HepG2 (cell line): ENCODE measurements around the gene COQ4. TPM values are rescaled to one million over a fixed set of nuclear protein-coding genes. Genes with fewer than 3 reads are reported as not detected.

Experiments
- CREM ChIP-seq, 2 experiments: sonication (generic) in 1 of 2; formaldehyde crosslinking in 1 of 2; IDR thresholded peaks; 2 replicates each; pipeline versions ENCODE4 v1.4.0 to v1.6.1; 2016 to 2020; ENCODE audit warnings: antibody characterized with exemption in 1 of 2, mild to moderate bottlenecking in 1 of 2, missing genetic modification reagents in 1 of 2
- HNRNPK ChIP-seq: fragments of 200-400 bp; formaldehyde crosslinking; IDR thresholded peaks from 2 replicates; pipeline ENCODE4 v1.6.1; 2018; ENCODE audit warnings: low read length, low read depth, moderate library complexity, mild to moderate bottlenecking; ENCODE audit not compliant: poor library complexity, severe bottlenecking
- KAT8 ChIP-seq: IDR thresholded peaks from 2 replicates; pipeline ENCODE4 v1.6.1; 2016; ENCODE audit warnings: missing genetic modification reagents, missing compliant biosample characterization
- MAZ ChIP-seq, 2 experiments: sonication (generic) in 1 of 2; formaldehyde crosslinking in 1 of 2; IDR thresholded peaks; 2 replicates each; pipeline versions ENCODE4 v1.5.0 to v1.6.1; 2012 to 2020; ENCODE audit warnings: low read depth in 2 of 2, mild to moderate bottlenecking in 2 of 2, borderline replicate concordance in 1 of 2, improper control_type of control experiment in 1 of 2, low read length in 1 of 2, missing genetic modification reagents in 1 of 2, moderate library complexity in 1 of 2
- MIXL1 ChIP-seq: IDR thresholded peaks from 2 replicates; pipeline ENCODE4 v1.6.1; 2016
- PCBP1 ChIP-seq: fragments of 200-400 bp; formaldehyde crosslinking; IDR thresholded peaks from 2 replicates; pipeline ENCODE4 v1.6.1; 2017; ENCODE audit warnings: mild to moderate bottlenecking, low read depth, low read length, borderline replicate concordance
- RFX5 ChIP-seq: IDR thresholded peaks from 2 replicates; pipeline ENCODE4 v1.6.1; 2011; ENCODE audit warnings: low read depth, low read length, improper control_type of control experiment
- SIN3B ChIP-seq: fragments of 150-350 bp; IDR thresholded peaks from 2 replicates; pipeline ENCODE4 v1.6.1; 2014; ENCODE audit warnings: low read length
- THAP9 ChIP-seq: sonication (generic); formaldehyde crosslinking; IDR thresholded peaks from 2 replicates; pipeline ENCODE4; 2020; ENCODE audit warnings: missing genetic modification reagents, mild to moderate bottlenecking, borderline replicate concordance
- ZNF224 ChIP-seq: sonication (generic); formaldehyde crosslinking; IDR thresholded peaks from 2 replicates; pipeline ENCODE4 v1.5.0; 2020; ENCODE audit warnings: mild to moderate bottlenecking, missing genetic modification reagents
- ZNF770 ChIP-seq: sonication (generic); formaldehyde crosslinking; IDR thresholded peaks from 2 replicates; pipeline ENCODE4 v1.5.0; 2020; ENCODE audit warnings: mild to moderate bottlenecking, missing genetic modification reagents
- ZNF883 ChIP-seq: sonication (generic); formaldehyde crosslinking; IDR thresholded peaks from 2 replicates; pipeline ENCODE4 v1.5.1; 2020; ENCODE audit warnings: mild to moderate bottlenecking, missing genetic modification reagents; ENCODE audit errors: not compliant biosample characterization
- polyA plus RNA-seq, 8 experiments: library from polyadenylated mRNA; depleted of rRNA in 3 of 8; stranded (reverse) in 7 of 8; unstranded in 1 of 8; fragments of >200 nt; fragmentation: Illumina TruSeq in 4 of 8; extraction: Trizol in 4 of 8; gene quantifications; 2 replicates each; pipeline versions ENCODE4 v1.2.1 to v1.2.3, GENCODE V29; 2011 to 2016; ENCODE audit warnings: low read depth in 4 of 8, missing spikeins in 1 of 8, mixed read lengths in 1 of 8; ENCODE audit not compliant: insufficient read depth in 1 of 8
- total RNA-seq, 5 experiments: library from RNA; depleted of rRNA; stranded (reverse); fragments of >200 nt; fragmentation: Illumina TruSeq; extraction: Trizol; gene quantifications; 2 replicates each; pipeline ENCODE4 v1.2.3, GENCODE V29; 2016; ENCODE audit warnings: low read depth in 1 of 5
- TF ChIP-seq, protein P1 (sequence below): sonication (generic); formaldehyde crosslinking; IDR thresholded peaks from 2 replicates; pipeline ENCODE4 v1.5.1; 2020; ENCODE audit warnings: missing genetic modification reagents, mild to moderate bottlenecking, borderline replicate concordance

Gene COQ4
- total and polyA plus RNA-seq, 2 of the 13 experiments (the other 11 are each of a cell fraction or from before 2014, with no cell fraction given) = 26.1 to 36.0 TPM

DNA sequence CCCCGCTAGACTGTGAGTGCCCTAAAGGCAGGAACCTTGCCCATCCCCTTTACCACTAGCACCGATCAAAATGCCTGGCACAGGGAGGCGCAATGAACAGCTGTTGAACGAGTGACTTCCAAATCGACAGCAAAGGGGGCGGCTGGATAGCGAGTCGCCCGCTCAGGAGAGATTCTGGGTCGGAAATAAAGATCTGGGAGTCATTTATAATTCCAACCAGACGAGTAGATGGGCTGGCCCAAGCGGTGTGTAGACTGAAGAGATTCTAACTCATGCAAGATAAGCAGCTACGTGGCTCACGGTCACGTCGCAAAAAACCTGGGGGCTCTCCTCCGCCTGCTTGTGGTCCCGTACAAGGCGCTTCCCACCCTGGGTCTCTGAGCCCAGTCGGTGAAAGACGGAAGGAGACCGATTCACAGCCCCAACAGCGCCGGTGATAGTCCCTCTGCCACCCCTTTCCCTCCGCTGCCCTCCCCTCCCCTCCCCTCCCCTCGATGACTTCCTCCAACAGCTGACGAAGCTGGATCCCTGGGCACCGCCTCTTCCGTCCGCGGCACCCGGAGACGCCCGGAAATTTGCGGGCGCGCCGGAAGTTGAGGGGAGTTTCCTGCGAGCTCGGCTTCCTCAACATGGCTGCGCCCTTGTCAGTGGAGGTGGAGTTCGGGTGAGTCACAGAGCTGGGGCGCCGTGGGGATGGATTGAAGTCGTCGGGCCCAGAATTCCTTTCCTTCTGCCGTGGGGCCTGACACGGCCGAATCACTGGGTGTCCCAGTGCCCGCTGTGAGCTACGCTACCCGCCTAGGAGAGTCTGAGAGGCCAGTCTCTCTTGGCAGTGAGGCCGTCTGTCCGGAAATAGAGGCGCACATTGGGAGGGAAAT is 48.4 kb downstream of the COQ4 start, which contains the start of gene URM1 (continued):
- TF ChIP-seq PCBP1 (peak; percentile 83; the same call in 1 of the 2 replicates), MAZ (IDR thresholded peaks at IDR 0.05; ENCODE audit: borderline replicate concordance, low read depth, low read length) (peak; percentile 91), MAZ (CRISPR knock-in tag; IDR thresholded peaks at IDR 0.05; ENCODE audit: low read depth) (peak; percentile 16; the same call in 1 of the 2 replicates), KAT8 (CRISPR knock-in tag) (peak; percentile 98), ZNF770 (peak; percentile 11; the same call in 1 of the 2 replicates), THAP9 (peak; percentile 87; the same call in 1 of the 2 replicates), SIN3B (peak; percentile 83), HNRNPK (peak; percentile 87), RFX5 (peak; percentile 55; the same call in 1 of the 2 replicates), ZNF883 (CRISPR knock-in tag) (no peak), ZNF224 (CRISPR knock-in tag) (peak; percentile 79; the same call in 1 of the 2 replicates), MIXL1 (CRISPR knock-in tag) (peak; percentile 72), CREM (IDR thresholded peaks at IDR 0.05) (peak; percentile 72), CREM (CRISPR knock-in tag; IDR thresholded peaks at IDR 0.05) (no peak)
- TF ChIP-seq, protein P1, sequence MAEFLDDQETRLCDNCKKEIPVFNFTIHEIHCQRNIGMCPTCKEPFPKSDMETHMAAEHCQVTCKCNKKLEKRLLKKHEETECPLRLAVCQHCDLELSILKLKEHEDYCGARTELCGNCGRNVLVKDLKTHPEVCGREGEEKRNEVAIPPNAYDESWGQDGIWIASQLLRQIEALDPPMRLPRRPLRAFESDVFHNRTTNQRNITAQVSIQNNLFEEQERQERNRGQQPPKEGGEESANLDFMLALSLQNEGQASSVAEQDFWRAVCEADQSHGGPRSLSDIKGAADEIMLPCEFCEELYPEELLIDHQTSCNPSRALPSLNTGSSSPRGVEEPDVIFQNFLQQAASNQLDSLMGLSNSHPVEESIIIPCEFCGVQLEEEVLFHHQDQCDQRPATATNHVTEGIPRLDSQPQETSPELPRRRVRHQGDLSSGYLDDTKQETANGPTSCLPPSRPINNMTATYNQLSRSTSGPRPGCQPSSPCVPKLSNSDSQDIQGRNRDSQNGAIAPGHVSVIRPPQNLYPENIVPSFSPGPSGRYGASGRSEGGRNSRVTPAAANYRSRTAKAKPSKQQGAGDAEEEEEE (CRISPR knock-in tag) = no peak
- TF ChIP-seq, all 625 proteins: peak for 138
